Stimulated activated CD4-positive, alpha-beta T cell treated with anti-CD3 and anti-CD28 coated beads, Interleukin-15, amount 100 ng/mL, for 48 hours (primary cell): ENCODE data around the gene RTN4RL2.

ENCODE experiments used
- DNase-seq, 2 donors: peaks; one replicate each; pipeline ENCODE4 v3.0.0-alpha.2; 2020; ENCODE audit warnings: low read depth in 2 of 2

RTN4RL2 gene

GRCh38 chr11:57460022-57460757, at the start of gene RTN4RL2:
Gene RTN4RL2 (plus strand): TSS chr11:57460528. CDS start chr11:57460866, 338 bp downstream.
- DNase-seq: no peak

- no peak for DNase-seq
These were observed 46.6 kb upstream of the RTN4RL2 start for GRCh38 chr11:57413681-57414080.

GRCh38 chr11:57414612-57415212, 45.6 kb upstream of the RTN4RL2 start:
- no peak for DNase-seq

GRCh38 chr11:57416436-57416835, 43.9 kb upstream of the RTN4RL2 start:
- DNase-seq: no peak

GRCh38 chr11:57417056-57417455, 43.3 kb upstream of the RTN4RL2 start:
- DNase-seq: no peak

GRCh38 chr11:57418131-57418530, 42.2 kb upstream of the RTN4RL2 start:
- DNase-seq: no peak

GRCh38 chr11:57419146-57419545, 41.2 kb upstream of the RTN4RL2 start:
- DNase-seq: no peak

GRCh38 chr11:57421066-57421465, 39.3 kb upstream of the RTN4RL2 start:
- DNase-seq: no peak

- DNase-seq: no peak
These were observed 38.5 kb upstream of the RTN4RL2 start for GRCh38 chr11:57421805-57422204.

- DNase-seq: no peak
These were observed 37.7 kb upstream of the RTN4RL2 start for GRCh38 chr11:57422669-57423068.

- DNase-seq: no peak
These were observed 36.1 kb upstream of the RTN4RL2 start for GRCh38 chr11:57424137-57424791.

- peak; percentile 86 to 89 for DNase-seq
These were observed 35.4 kb upstream of the RTN4RL2 start for GRCh38 chr11:57424792-57425564.

- DNase-seq: no peak
These were observed 34.5 kb upstream of the RTN4RL2 start for GRCh38 chr11:57425565-57426438.

- no peak for DNase-seq
These were observed 33.8 kb upstream of the RTN4RL2 start for GRCh38 chr11:57426439-57426928.

- peak; percentile 67 to 78 for DNase-seq
These were observed 33.2 kb upstream of the RTN4RL2 start, which contains the start of gene SLC43A3 for GRCh38 chr11:57426929-57427726. Gene SLC43A3 (minus strand): TSS chr11:57427121. CDS start chr11:57426172, 949 bp downstream.

- no peak for DNase-seq
These were observed 32.6 kb upstream of the RTN4RL2 start for GRCh38 chr11:57427727-57428082.

GRCh38 chr11:57428643-57429042, 31.7 kb upstream of the RTN4RL2 start:
- no peak for DNase-seq

GRCh38 chr11:57429946-57430345, 30.4 kb upstream of the RTN4RL2 start:
- no peak for DNase-seq

- no peak for DNase-seq
These were observed 29.4 kb upstream of the RTN4RL2 start for GRCh38 chr11:57430952-57431351.

GRCh38 chr11:57432149-57432561, 28.2 kb upstream of the RTN4RL2 start:
- DNase-seq: no peak
